Ovary (tissue), 3 donors: Measurements from ENCODE around the gene INTS2.

ENCODE experiments used
- POLR2A ChIP-seq: fragments of 450-650 bp; IDR thresholded peaks from one replicate; pipeline ENCODE4 v1.6.1; 2017; ENCODE audit warnings: antibody characterized with exemption, mild to moderate bottlenecking, moderate library complexity
- TF ChIP-seq, protein P1 (sequence below), 3 donors: fragments of 450-650 bp in 2 of 3; fragments of 200-600 bp in 1 of 3; IDR thresholded peaks; one replicate each; pipeline versions ENCODE4 v1.5.1 to v1.8.0; 2016 to 2022; ENCODE audit warnings: antibody characterized with exemption in 3 of 3, mild to moderate bottlenecking in 1 of 3
- donor health status: DM: no; HTN: no; CAD: no.

DNA sequence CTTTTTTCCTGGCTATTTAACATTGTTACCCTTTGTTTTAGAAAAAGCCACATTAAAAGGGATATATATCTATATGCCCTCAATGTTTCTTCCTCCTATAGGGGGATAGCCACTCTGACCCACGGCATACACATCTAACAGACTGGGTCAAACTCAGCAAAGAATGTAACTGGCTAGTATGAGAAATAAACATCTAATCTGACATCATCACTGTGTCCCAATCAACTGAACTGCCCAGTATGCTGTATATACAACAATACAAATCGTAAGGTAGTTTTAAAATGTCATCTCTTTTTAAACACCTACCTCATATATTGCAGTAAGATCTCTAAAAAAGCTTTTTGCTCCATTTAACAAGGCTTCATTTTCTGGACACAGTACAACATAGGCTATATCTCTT, 39.9 kb upstream of the INTS2 start:
- no peak for TF ChIP-seq POLR2A
- TF ChIP-seq, protein P1, sequence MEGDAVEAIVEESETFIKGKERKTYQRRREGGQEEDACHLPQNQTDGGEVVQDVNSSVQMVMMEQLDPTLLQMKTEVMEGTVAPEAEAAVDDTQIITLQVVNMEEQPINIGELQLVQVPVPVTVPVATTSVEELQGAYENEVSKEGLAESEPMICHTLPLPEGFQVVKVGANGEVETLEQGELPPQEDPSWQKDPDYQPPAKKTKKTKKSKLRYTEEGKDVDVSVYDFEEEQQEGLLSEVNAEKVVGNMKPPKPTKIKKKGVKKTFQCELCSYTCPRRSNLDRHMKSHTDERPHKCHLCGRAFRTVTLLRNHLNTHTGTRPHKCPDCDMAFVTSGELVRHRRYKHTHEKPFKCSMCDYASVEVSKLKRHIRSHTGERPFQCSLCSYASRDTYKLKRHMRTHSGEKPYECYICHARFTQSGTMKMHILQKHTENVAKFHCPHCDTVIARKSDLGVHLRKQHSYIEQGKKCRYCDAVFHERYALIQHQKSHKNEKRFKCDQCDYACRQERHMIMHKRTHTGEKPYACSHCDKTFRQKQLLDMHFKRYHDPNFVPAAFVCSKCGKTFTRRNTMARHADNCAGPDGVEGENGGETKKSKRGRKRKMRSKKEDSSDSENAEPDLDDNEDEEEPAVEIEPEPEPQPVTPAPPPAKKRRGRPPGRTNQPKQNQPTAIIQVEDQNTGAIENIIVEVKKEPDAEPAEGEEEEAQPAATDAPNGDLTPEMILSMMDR (IDR thresholded peaks at IDR 0.05), result no peak
